ENCODE results near the gene AP3B1.

DNA sequence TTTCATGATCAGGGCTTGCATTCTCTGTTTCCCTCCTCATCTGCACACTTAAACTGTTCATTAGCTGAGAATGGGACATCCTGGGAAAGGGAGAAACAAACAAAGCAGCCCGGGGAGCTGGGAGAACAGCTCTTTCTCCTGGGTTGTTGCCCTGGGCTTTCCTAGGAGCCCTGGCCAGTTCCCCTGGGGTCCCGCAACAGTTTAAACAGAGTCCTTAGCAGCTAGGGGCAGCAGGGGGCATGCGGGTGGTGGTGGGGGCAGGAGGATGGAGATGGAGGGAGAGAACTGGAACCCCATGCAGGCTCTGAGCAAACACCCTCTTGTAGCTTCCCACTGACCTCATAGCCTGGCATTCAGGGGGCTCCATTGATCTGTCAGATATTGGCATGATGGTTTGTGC is 309.3 kb downstream of the AP3B1 start:
- TF ChIP-seq, protein P1, sequence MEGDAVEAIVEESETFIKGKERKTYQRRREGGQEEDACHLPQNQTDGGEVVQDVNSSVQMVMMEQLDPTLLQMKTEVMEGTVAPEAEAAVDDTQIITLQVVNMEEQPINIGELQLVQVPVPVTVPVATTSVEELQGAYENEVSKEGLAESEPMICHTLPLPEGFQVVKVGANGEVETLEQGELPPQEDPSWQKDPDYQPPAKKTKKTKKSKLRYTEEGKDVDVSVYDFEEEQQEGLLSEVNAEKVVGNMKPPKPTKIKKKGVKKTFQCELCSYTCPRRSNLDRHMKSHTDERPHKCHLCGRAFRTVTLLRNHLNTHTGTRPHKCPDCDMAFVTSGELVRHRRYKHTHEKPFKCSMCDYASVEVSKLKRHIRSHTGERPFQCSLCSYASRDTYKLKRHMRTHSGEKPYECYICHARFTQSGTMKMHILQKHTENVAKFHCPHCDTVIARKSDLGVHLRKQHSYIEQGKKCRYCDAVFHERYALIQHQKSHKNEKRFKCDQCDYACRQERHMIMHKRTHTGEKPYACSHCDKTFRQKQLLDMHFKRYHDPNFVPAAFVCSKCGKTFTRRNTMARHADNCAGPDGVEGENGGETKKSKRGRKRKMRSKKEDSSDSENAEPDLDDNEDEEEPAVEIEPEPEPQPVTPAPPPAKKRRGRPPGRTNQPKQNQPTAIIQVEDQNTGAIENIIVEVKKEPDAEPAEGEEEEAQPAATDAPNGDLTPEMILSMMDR (IDR thresholded peaks at IDR 0.05; ENCODE audit: control extremely low read depth in 1 of 3, insufficient read depth in 1 of 3, low read depth in 1 of 3, low read length in 3 of 3) = no peak
- TF ChIP-seq TBP (IDR thresholded peaks at IDR 0.05; ENCODE audit: low read depth, low read length) (no peak), KDM1A (IDR thresholded peaks at IDR 0.05; ENCODE audit: borderline replicate concordance, low read length) (no peak), TCF12 (IDR thresholded peaks at IDR 0.05; ENCODE audit: low read depth, low read length) (no peak), POLR2A (IDR thresholded peaks at IDR 0.05; ENCODE audit: control extremely low read depth in 1 of 2, low read depth in 2 of 2, low read length in 2 of 2) (no peak), SIN3A (conservative IDR thresholded peaks at IDR 0.05 in 1 of 2, IDR thresholded peaks at IDR 0.05 in 1 of 2; ENCODE audit: low read depth in 1 of 2, low read length in 2 of 2) (no peak), CBX5 (IDR thresholded peaks at IDR 0.05; ENCODE audit: low read depth, low read length) (no peak), MAFK (IDR thresholded peaks at IDR 0.05; ENCODE audit: low read depth, low read length) (no peak), POLR2AphosphoS5 (IDR thresholded peaks at IDR 0.05; ENCODE audit: low read depth, low read length) (no peak), TAF1 (IDR thresholded peaks at IDR 0.05; ENCODE audit: low read depth, low read length) (no peak)

All from H1 (cell line).